Stimulated activated CD8-positive, alpha-beta memory T cell treated with anti-CD3 and anti-CD28 coated beads, Interleukin-4, amount 100 ng/mL, for 24 hours (primary cell): Measurements from ENCODE around the gene MPND.

Experiments
- DNase-seq: peaks from one replicate; pipeline ENCODE4 v3.0.0-alpha.2; 2020; ENCODE audit warnings: low read depth

MPND gene

DNA sequence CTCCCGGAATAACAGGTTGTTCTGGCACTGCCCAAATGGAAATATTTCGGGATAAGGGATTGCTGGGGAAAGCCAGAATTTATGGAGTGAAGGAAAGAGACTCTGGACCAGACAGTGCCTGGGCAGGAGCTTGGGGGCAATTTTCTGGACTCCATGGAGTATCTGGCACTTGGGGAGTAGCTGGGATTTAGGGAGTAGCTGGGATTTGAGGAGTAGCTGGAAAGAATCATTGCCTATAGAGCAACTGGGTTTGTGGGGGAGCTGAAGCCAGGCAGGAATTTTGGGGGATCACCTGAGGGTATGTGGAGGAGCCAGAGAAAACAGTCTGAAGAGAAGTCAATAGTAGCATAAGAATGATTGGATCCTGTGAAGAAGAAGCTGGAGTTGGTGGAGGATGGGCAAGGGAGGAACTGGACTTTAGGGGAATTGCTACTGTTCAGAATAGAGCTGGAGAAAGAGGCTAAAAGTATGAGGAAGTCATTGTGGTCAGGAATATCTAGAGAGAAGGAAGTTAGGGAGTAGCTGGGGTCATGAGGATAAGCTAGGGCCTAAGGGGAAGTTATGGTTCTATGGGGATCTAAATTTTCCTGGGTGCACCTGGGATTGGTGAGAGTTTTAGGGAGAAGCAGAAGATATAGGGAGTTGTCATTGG lies 24.2 kb upstream of the MPND start:
- DNase-seq, result no peak

DNA sequence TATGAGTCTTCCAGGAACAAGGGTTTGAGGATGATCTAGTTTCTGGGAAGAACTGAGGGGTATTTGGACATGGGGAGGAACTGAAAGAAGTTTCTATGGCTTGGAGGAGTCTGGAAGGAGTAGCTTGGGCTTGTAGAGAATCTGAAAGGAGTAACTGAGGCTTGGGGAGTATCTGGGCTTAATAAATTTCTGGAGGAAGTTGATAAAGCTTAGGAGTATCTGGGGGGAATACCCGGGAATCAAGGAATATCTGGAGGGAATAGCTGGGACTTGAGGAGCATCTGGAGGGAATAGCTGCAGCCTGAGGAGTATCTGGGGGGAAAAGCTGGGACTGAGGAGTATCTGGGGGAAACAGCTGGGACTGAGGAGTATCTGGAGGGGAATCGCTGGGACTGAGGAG lies 22.9 kb upstream of the MPND start:
- DNase-seq, result no peak

DNA sequence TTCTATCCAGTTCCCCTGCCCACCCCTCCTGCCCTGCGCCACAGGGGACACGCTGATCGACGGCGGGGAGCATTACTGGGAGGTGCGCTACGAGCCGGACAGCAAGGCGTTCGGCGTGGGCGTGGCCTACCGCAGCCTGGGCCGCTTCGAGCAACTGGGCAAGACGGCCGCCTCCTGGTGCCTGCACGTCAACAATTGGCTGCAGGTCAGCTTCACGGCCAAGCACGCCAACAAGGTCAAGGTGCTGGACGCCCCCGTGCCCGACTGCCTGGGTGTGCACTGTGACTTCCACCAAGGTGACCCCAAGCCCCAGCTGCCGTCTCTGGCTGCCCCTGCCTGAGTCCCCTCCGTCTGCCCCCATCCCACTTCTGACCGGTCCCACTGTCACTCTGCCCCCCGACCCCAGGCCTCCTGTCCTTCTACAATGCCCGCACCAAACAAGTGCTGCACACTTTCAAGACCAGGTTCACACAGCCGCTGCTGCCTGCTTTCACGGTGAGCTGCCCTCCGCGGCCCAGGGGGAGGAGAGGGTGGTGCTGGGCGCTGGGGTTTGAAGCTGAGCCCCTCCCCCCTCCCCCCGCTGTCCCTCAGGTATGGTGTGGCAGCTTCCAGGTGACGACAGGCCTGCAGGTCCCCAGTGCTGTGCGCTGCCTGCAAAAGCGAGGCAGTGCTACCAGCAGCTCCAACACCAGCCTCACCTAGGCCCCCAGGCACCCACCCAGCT lies 20.3 kb upstream of the MPND start:
- no peak for DNase-seq

DNA sequence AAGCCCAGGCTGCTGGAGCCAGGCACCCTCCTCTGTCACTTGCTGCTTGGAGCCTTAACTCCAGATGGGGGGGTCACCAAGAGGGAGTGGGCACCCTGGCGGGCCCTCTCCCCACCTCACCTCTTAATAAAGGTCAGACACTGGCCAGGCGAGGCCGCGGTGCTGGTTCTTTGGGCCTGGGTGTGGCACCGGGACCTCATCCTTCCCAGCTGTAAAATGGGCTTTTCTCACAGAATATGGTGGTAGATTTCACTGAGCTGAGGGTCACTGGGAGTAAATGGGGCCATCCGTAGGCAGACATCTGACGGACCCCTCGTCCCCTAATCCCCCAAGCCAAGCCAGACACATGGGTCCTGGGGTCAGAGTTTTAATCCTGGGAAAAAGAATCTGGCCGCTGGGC lies 19.7 kb upstream of the MPND start:
- no peak for DNase-seq

DNA sequence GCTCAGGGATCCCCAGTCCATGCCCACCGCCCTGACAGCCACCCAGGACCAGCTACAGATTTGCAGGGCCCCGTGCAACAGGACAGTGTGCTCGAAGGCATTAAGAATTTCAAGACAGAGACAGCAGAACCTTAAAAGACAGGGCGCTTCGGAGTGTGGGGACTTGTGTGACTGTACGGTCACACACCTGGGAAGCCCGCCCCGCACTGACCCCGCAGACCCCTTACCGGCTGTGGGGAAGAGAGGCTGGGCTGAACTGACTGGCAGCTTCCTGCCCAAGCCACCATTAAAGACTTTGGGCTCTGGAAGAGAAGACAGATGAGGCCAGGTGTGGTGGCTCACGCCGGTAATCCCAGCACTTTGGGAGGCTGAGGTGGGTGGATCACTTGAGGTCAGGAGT lies 19.1 kb upstream of the MPND start:
- no peak for DNase-seq

DNA sequence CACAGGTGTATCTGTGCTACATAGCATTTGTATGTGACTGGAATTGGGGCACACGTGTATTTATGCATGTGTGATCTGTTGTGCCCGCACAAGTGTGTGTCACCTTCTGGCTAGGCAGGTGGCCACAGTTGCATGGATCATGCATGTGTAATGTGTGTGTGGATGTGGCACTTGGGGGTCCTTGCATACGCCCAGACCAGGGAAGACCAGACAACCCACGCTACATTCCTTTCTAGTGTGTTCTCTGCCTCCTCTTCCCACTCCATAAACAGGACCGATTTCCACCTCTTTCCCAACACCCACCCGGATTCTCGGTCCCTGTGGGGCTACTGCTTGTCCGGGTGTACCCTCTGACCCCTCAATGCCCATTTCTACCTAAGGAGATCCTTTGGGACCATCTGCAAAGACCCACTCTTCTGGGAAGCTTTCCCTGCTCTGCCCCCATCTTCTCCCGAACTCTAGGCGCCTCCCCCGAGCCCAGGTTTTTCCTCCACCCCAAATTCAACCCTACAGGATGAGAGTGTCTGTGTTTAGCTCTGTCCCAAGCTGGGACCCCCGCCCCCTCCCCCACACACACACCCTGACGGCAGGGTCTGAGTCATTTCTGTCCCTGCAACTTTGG lies 17.0 kb upstream of the MPND start:
- no peak for DNase-seq

DNA sequence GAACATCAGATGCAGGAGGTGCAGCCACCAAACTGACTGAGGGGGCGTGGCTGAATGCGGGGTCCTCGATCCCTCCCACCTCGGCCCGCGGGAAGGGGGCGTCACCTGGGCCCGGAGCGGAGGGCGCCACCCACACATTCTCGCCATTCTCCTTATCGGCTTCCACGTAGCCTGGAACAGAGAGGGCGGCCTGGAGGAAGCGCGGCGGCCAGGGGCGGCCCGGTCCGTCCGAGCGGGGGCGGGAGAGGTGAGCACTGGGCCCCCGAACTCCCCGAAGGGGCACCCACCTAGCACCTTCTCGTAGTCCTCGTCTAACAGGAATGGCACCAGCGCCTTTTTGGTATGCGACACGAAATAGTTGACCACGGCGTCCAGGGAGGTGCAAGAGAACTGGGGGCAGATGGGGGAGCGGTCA lies 16.5 kb upstream of the MPND start:
- DNase-seq, result no peak

DNA sequence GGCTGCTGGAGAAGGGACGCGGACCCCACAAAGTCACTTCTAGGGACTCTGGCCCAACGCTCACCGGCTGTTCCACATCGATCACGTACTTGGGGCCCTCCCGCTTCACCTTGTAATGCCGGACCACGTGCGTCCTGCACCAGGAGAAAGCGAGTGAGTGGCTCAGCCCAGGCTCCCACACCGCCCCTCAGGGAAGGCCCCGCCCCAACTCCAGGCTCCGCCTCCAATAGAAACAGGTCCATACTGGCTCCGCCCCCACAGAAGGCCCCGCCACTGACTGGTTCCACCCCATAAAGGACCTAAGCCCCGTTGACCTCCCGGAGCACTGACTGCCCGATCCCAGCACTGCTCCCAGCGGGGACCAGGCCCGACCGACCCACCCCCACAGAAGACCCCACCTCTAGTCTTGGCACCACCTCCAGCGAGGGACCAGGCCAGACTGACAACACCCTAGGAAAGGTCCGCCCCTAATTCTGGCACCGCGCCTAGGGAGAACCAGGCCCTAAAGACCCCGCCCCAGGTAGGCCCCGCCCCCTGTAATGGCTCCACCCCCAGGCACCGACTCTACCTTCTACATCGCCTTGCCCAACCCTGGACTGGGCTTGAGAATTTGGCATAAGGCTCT lies 16.0 kb upstream of the MPND start:
- DNase-seq, result peak; percentile 49

DNA sequence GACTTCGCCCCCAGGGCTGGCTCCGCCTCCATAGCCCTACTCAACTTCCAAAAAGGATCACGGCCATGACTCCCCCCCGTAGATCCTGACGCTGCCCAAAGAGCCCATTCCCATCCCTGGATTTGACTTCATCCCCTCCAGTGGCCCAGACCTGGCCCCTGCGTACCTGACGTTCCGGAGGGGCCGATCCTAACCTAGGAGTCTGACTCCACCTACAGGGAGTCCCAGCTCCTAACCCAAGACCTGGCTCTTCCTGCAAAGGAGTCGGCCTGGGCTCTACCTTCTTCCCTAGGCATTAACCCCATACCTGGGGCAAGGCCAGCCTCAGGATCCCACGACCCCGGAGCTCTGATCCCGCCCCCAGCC lies 15.5 kb upstream of the MPND start:
- no peak for DNase-seq

DNA sequence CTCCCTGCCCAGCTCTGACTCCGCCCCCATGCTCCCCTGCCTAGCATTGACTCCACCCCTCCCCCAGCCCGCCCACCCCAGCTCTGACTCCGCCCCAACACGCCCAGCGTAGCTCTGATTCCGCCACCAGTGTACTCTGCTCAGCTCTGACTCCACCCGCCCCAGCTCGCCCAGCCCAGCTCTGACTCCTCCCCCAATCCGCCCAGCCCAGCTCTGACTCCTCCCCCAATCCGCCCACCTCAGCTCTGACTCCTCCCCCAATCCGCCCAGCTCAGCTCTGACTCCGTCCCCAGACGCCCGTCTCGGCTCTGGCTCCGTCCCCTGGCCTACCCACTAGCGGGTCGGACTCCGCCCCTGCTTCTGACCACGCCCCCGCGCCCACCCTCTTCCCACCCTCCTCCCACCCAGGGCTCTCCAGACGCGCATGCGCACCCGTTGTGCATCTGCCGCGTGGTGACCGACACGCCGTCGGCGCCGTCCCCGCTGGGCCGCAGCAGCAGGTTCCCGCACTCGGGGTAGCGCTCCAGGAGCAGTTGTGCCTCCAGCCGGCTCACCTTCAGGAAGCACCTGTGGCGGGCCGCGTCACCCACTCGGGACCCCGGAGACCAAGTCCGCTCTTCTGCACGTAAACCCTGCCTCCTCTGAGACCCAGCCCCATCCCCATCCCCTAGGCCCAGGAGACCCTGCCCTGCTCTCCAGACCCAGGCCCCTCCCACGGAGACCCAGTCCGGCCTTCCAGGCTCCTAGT lies 14.9 kb upstream of the MPND start:
- DNase-seq, result peak; percentile 91

DNA sequence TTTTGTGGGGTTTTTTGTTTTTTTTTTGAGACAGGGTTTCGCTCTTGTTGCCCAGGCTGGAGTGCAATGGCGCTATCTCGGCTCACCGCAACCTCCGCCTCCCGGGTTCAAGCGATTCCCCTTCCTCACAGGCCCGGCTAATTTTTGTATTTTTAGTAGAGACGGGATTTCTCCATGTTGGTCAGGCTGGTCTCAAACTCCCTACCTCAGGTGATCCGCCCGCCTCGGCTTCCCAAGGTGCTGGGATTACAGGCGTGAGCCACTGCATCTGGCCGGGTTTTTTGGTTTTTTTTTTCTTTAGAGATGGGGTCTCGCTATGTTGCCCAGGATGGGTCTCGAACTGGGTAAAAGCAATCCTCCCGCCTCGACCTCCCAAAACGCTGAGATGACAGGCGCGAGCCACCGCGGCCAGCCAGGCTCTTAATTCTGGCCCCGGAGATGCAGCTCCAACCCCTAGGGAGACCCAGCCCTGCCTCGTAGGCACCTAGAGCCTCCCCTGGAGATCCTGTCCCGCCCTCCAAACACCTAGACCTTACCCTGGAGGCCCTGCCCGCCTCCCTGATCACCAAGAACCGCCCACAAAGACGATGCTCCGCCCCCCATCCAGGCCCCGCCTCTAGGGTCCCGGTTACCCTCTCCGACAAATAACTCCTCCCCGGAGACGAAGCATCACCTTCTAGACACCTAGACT lies 14.2 kb upstream of the MPND start:
- DNase-seq, result peak; percentile 44

DNA sequence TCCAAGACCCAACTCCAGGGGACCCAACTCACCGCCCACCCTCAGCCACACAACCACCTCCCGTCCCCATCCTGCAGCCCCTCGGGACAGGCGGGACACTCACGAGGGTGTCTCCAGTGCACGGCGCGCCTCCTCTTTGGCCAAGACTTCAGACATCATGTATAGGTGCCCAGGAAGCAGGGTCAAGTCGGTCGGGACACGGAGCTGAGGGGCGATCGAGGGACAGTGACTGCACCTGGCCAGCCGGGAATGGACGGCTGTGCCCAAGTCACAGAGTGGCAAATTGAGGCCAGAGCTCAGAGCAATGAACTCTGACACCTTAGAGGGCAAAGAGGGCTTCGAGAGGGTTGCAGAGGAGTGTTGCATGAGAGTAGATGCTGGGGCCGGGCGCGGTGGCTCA lies 13.5 kb upstream of the MPND start:
- no peak for DNase-seq

DNA sequence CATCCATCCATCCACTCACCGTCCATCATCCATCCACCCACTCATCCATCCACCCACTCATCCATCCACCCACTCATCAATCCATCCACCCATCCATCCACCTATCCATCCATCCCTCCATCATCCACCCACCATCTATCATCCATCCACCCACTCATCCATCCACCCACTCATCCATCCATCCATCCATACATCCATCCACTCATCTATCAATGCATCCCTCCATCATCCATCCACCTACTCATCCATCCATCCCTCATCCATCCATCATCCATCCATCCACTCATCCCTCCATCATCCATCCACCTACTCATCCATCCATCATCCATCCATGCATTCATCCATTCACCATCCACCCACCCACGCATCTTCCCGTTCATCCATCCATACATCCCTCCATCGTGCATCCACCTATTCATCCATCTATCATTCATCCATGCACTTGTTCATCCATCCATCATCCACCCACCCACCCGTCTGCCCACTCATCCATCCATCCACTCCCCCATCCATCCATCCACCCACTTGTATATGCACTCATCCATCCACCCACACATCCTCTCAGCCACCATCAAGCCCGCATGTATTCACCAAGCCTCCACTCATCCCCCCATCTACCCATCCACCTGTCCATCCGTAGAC lies 8.3 kb upstream of the MPND start:
- no peak for DNase-seq

DNA sequence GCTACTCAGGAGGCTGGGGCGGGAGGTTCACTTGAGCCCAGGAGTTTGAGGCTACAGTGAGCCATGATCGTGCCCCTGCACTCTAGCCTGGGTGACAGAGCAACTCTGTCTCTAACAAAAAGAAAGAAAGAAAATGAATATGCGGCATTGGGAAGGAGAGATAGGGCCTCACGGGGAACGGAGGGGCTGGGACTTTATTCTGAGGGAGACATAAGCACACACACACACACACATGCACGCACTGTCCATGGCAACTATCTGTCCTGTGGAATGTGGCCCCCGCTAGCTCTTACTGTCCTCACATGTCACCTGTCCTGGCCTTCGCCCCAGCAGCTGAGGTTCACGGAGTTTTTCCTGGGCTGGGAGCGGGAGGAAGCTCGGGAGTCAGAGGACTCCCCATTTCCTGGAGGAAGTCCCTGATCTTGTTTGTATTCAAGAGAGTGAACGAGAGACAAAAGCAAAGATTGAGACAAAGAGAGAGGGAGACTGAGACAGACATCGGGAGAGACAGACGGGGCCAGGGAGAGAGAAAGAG lies 5.4 kb upstream of the MPND start:
- no peak for DNase-seq

DNA sequence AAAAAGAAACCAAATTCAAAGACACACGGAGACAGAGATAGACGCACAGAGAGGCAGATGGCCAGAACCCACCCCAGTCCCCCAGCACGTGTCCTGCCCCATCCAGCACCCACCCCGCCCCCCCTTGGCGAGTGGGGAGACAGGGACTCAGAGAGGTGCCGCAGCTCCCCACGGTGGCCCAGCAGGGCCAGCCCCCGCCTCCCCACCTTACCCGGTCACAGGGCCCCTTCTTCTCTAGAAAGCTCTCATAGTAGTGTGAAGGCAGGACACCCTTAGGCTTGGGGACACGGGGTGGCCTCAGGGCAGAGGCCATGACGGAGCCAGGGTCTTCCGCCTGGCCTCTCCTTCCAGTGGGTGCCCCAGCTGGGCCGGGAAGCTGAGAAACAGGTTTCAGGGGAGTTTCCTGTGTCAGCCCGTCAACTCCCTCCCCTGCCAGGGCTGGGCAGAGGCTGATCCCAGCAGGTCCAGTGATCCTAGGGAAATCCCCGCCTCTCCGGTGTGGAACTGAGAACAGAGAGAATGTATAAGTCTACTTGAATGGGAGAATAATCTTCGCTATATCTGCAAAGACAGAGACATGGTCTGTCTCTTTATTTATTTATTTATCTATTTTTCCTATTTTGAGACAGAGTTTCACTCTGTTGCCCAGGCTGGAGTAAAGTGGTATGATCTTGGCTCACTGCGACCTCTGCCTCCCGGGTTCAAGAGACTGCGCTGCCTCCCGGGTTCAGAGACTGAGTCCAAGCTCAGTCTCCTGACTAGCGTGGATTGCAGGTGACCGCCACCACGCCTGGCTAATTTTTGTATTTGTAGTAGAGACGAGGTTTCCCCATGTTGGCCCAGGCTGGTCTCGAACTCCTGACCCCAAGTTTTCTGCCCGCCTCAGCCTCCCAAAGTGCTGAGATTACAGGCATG lies 4.7 kb upstream of the MPND start, which contains the start of gene STAP2:
Gene STAP2, minus strand, starts transcription at position 387 of the 915 bp plus-strand sequence. Its CDS starts 74 bp downstream, at position 313.
- peak; percentile 24 for DNase-seq

DNA sequence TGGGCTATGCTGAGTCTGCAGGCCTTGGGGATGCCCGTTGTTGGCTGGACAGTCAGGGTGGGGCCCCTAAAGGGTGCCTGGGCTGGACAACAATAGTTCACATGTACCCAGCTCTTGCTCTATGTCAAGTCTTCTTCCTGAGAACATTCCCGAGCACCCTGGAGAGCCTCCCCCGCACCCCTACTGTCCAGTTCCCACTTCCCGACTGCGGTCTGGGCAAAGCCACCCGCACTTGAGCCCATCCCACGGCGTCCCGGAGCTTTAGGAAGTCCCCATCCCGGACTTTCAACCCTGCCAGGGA lies 1.1 kb upstream of the MPND start:
- DNase-seq, result no peak

DNA sequence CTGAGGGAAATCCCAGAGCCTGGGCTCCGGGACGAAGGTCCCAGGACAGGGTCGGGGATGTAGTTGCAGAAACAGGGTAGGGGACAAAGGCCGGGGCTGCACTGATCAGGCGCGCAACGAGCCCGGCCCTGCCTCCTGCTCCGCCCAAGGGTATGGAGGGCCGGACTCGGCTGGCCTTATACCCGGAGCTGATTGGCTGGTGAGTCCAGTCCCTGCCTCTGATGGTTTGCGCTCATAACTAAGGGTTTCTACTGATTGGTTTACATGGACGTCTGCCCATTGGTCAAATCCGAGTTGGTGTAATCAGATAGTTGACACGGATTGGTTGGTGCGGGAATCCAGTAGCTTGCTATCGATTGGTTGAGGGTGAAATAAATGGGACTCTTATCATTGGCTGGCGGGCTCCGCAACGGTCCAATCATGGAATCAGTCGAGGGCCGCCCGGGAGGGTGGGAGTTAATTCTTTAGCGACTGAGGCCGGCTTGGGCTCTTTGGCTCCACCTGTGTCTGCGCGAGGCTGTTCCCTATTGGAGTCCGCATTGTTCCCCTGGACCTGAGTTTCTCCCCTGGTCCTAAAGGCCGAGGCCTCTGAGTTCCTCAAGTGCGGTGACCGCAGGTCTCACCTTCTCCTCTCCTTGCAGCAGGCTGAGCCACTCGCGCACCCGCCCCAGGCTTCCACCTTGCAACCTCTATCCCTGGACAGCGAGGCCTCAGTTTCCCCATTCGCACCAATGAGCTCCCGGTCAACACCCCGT lies 570 bp upstream of the MPND start:
- DNase-seq, result peak; percentile 78

DNA sequence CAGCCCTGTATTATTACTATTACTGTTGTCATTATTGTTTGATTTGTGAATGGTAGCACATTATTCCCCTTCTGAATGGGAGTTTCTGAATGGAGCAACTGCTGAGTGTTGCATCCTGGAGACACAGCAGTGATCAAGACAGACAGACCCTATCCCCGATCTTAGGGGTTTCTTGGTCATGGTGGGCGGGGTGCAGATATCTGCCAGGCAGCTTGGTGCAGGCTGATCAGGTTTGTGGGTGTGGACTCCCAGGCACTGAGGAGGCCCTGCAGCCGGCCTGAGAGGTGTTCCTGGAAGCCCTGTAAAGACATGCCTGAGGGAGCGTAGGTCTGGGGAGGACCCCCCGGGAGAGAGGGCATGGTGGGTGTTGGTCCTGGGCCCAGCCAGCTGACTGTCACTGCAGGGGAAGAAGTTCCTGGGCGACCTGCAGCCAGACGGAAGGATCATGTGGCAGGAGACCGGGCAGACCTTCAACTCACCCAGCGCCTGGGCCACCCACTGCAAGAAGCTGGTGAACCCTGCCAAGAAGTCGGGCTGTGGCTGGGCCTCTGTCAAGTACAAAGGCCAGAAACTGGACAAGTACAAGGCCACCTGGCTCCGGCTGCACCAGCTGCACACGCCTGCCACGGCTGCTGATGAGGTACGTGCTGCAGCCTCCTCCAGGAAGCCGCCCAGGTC lies 2.1 kb downstream of the MPND start:
- DNase-seq, result no peak

DNA sequence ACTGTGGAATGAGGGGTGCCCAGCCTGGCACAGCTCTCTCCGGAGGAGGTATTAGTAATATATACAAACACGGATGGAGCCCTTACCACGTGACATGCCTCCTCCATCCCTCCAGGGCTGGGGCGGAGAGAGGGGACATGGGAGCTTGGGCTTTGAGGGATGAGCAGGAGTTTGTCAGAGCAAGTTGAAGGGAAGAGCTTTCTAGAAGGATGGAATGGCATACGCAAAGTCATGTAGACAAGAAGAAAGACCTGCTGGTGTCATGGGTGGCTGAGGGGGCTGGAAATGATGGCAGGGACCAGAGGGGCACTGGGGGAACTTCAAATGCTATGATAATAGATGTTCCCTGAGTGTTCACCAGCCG lies 2.6 kb downstream of the MPND start:
- no peak for DNase-seq
